GM21390 (cell line): ENCODE measurements around the gene ARGLU1.

ENCODE experiments used
- ATAC-seq: cut with Tn5 transposase; IDR thresholded peaks from one replicate; pipeline ENCODE4 v1.9.1; 2021; ENCODE audit not compliant: unreplicated experiment

The ARGLU1 gene

DNA sequence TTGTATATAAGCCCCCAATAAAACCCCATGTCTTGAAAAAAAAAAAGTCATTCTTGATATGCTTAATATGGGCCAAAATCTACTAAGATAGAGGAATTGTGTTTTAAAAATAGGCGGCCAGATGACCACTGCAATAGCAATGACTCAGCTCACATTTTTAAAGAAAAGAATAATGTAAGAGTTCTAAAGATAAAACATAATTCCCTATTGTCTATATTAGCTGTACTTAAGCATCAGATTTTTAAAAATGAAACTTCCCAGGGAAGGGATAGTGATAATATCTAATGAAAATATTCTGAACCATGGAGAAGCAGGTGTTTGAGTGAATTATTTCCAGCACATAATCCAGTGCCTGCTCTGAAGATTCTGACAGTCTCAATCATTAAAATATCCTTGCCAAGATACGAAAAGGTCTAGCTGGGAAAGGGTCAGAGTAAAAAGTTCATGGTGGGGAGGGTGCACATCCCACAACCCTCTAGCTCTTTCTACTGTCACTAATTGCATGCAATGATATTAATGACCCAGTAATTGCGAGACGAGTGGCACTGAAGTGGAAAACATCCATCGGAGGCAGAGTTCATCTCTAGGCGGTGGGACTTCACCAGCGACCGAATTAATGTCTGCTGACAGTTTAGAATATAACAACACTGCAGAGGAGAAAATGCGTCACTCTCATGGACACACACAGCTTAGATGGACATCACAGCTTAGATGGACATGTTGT lies 64.0 kb downstream of the ARGLU1 start:
- no peak for ATAC-seq

DNA sequence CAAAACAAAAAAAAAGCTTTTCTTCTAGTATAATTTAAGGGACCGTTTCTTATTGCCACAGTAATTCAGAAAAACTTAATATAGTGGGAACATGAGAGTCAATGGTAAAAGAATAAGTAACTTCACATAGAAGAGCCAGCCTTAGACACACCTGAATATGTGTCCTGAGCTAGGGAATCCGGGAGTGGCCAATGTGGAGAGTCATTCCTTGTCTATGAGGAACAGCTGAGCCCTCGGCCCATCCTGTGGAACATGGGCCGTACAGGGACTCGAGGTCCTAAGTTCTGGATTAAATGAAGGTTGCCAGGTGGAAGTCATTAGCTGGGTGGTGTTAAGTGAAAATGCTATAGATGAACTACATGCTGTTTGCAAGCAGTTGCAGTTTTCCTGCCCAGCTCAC lies 64.7 kb downstream of the ARGLU1 start:
- no peak for ATAC-seq

DNA sequence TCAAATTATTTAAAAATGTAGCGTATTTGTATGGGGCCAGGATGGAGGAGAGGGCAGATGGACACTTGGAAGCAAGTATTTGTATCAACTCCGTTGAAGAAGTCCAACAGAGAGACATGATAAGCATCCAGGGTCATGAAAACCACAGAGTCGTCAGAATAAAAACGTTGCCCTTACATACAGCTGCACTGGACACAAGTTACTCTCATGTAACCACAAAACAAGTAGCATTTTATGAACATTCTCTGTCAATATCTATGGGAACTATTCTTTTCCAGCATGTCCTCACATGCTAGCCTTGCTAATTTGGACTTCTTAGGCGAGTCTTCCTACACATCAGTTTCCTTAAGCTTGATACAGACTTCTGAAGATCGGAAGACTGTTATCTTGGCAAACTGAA lies 67.5 kb downstream of the ARGLU1 start:
- ATAC-seq: no peak

DNA sequence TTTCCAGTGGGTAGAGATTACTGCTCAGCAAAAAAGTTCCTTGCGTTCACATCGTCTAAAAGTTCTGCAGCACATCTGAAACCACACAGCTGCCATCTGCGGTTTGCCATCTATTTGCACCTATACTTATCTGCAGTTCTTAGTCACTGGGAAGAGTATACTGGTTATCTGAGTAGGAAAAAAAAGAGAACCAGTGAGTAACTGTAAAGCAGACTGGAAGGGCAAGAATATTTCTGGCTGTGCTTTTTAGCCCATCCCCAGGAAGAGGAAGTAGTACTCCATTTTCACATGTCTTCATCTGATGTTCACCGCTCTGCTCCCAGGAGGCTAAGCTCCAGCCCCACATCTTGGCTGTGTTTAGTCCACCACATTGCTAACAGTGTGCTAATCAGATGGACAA lies 68.0 kb downstream of the ARGLU1 start:
- peak; percentile 69 for ATAC-seq

DNA sequence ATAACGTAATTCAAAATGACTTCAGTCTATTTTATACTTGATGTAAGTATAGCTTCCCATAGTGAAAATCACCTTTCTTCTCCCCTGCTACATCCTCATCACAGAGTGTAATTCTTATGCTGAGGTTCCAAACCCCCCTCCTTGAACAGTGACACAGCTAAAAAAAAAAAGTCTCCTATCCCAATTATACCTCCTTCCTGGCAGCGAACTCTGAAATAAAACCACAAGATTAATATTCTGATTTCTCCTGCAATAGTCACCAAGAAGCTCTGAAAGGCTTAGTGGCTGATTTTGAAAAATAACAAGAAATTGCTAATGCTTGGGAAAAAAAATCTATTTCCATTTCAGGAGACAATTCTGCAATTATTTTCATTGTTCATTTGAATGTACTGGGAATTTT lies 68.8 kb downstream of the ARGLU1 start:
- ATAC-seq: no peak

DNA sequence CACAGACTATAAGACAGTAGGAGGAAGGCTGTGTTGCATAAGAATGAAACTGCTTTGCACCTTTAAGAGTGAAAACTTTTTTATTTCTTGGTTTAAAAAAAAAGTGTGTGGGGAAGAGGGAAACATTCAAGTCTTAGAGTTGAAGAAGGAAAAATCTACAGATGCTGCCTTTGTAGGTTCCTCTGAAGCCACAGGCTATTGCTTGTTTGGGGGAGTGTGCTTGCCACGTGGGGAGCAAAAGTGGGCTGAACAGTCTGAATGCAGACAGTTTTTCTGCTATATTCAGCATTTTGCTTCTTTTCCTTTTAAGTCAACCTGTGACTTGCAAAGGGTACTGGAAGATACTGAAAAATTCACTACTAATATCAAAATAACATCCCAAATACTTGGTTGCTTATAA lies 69.4 kb downstream of the ARGLU1 start:
- ATAC-seq: no peak

DNA sequence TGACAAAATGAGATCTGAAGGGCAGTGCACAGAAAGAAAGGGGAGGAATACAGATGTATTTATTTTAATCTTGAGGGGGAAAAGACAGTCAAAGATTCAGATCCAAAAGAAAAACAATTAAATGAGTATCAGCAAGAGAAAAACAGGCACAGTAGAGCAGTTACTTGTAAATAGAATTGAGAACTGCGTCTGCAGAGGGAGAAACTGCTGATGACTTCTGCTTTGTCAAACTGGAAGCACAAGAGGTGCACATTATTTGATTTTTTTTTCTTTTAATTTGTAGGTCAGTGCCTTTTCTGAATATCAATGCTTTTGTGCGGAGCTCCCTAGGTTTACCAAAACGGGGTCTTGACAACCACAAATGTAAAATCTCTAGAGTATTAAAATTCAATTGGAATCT lies 69.8 kb downstream of the ARGLU1 start:
- no peak for ATAC-seq

DNA sequence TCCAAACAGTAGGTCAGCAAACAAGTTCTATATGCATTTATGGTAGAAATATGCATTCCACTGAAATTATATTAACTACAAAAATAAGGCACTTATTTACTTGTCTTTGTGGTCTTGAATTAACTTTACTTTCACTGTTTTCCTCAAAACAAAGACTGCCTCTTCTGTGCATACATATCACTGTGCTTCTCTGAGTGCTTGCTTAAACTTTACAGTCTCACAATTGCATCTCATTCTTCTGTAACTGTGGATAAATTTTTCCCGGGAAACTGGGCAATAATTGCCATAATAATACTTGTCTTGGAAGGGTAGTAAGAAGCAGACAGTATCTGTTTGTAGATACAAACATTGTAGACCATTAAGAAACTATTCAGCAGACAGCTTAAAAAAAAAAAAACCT lies 70.9 kb downstream of the ARGLU1 start:
- ATAC-seq: no peak

DNA sequence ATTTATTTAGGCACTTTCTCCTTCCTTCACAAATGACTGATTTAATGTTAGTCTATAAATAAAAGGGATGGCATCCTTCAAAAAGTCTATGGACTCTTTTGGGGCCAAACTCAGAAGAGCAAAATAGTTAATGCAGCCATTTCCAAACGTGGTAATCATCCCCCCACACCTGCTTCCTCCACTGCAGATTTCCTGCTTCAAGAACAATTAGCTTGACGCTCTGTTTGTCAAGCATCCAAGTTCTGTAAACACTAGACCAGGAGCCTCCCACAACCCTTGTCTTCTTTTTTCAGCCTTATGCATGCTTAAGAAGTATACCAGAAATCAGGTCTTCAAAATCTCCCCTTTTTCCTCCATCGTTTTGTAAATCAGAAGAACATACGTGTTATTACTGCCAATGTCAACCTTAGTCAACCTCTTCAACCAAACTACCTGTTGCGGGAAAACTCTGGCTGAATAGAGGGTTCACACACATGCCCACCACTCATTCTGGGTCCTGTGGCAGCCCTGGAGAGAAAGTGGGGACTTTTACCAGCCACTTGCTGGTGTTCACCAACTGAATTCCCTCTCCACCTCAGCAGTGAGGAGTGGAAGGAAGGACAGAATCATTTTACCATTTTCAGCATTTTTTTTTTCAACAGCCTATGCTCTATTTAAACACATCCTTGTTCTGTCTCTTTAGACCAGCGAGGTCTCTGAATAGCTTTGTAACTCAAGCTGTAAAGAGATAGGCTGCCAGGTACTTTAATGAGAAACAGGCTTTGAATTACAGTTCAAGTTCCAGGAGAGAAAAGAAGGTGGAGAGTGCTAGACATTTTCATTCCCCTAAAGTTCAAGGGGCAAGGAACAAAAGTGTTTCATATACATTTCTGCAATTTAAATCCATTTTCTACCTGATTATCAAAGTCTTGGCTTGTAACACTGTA lies 71.6 kb downstream of the ARGLU1 start:
- no peak for ATAC-seq

DNA sequence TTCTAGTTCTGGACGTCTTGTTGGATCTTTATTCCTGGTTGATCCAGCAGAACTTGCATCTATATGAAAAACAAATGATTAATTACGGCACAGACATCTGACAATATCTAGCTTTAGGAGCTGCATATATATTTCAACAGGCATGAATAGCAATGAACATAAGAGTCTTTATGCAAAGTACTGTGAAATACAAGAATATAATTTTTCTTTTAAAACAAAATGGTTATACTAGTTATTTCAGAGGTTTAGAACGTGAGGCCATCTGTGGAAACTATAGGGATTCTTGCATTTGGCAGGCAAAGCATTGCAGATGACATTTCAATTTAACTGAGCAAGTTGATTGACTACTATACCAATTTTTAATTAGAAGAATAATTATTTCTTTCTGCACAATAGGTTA lies 73.0 kb downstream of the ARGLU1 start:
- ATAC-seq: no peak

DNA sequence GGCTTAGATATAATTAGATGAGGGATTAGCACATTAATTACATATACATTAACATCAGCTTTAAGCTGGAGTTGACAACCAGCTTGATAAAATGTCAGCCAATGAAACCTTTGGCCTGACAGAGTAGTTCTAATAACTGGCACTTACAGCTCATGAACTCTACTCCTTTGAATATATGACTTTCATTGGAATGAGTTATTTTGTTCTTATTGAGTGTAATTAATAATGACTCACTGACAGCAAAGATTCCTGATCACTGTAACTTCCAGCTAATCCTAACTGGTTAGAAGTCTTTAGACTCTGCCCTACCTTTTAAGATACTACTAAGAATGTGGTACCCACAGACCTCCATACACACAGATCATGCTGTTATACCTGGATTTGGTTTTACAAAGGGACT lies 73.4 kb downstream of the ARGLU1 start:
- no peak for ATAC-seq

DNA sequence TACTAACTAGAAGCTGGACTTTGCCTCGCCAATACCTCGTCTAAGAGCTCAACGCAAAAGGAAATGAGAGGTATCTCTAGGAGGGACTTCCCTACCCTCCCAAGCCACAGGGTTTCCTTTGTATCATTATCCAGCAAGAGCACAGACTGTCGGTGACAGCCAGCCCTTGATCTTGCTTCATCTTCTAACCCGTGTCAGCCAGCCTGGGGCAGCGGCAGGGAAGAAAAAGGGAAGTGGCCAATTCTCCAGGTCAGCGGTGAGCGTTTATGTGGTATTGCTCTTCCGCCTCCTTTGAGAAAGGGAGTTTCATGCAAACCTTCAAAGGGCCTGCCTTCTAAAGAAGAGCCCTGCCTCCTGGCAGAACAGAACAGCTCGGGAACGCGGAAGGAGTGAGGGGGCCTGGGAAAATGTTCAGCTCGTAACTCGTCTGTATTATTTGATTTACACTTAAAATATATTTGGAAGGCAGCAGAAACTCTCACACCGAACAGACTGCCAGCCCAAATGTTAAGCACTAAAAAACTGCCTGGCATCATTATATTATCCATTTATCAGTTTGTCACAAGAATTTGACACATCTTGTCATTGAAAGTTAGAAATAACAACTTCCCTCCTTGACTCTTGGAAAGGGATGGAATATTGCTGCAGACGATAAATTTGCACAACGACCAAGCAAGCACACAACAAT lies 74.3 kb downstream of the ARGLU1 start:
- peak; percentile 88 for ATAC-seq

DNA sequence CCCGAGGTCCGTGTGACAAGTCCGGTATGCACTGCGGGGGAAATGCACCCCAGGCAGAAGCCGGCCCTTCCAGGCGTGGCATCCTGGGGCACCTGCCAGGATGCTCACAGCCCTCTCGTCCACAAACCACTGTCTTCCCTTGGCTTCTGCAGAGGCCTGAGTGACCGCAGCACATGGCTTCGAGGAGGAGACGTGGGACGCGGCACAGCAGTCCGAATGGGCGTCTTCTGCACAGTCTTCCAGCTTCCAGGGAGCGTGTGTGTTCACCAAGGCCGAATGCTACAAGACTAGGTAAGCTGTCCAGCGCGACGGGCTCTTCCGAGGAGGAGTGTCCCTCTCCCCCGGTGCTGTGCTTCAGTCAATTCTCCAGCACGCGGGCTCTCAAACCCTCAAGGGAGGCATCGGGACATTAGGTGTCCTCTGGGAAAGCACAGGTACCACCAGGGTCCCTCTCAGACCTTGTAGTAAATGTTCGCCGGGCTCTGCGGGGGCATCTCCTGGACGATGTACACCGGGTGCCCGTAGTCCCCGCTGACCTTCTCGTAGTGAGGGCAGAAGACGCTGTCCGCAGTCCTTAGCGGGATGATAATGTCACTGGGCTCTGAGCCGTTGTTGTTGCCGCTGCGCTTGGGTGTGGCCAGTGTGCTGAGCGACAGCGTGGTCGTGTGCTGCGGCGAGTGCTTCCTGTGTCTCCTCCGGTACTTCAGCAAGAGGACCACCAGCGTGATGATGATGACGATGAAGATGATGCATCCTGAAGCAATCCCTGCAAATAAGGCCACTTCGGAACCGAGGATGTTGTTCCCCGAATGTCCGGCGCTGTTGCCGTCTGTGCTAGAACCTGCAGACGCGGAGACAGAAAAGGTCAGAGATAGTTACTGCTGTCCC lies 75.1 kb downstream of the ARGLU1 start:
- no peak for ATAC-seq

DNA sequence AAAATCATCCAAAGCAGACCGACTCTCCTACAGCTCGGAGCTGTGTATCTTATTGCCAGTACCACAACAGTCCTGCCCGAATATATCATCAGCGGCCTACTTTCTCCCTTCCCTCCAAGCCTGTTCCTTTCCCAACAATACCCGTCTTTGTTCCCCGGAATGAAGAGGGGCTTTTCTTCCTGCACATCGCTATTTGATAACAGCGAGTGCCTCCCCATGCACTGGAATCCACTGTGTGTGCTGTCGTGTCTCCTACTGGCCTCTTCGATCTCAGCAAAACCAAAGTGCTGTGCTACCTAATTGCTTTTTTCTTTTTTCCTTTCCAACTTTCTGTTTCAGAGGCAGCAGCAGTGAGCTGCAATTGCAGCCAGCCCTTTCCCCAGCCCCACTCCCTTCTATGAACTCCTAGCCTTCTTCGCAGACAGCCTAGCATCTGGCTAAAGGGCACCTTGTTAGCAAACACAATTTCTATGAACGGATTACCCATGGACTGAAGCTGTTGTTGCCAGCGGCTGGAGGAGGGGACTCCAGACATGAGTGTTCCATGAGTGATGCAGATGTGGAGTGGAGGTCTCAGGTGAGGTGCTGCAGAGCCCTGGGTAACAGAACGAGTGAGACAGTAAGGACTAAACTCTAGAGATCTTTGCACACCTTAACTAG lies 75.9 kb downstream of the ARGLU1 start:
- no peak for ATAC-seq
